DOHH2 (cell line): Measurements from ENCODE around the gene NOL3.
A peak's percentile ranks its signal among the peaks of the same experiment; 100 is the strongest.

Experiments used
- H3F3A ChIP-seq: fragments of 200-600 bp; sonication (generic), shearing (Covaris generic); 2 replicates; pipeline ENCODE4 v1.6.0; 2016; ENCODE audit warnings: antibody characterized with exemption, mild to moderate bottlenecking; ENCODE audit not compliant: control insufficient read depth, insufficient read depth
- H3K27ac ChIP-seq: fragments of 200-600 bp; sonication (generic); 2 replicates; pipeline ENCODE4 v1.5.1; 2014; ENCODE audit warnings: low read depth, mild to moderate bottlenecking, low read length, moderate library complexity
- H3K27me3 ChIP-seq: fragments of 200-600 bp; sonication (generic); 2 replicates; pipeline ENCODE4 v1.6.1; 2014; ENCODE audit warnings: mild to moderate bottlenecking, low read length, mixed read lengths; ENCODE audit not compliant: control insufficient read depth
- H3K36me3 ChIP-seq: fragments of 200-600 bp; sonication (generic); 2 replicates; pipeline ENCODE4 v1.6.1; 2014; ENCODE audit warnings: mild to moderate bottlenecking, low read length, moderate library complexity, mixed read lengths; ENCODE audit not compliant: control insufficient read depth
- H3K4me1 ChIP-seq: fragments of 200-600 bp; sonication (generic); 2 replicates; pipeline ENCODE4 v1.6.1; 2014; ENCODE audit warnings: mild to moderate bottlenecking, low read length, mixed read lengths; ENCODE audit not compliant: control insufficient read depth
- H3K4me2 ChIP-seq: fragments of 200-600 bp; sonication (generic); 2 replicates; pipeline ENCODE4 v1.6.0; 2014; ENCODE audit warnings: mild to moderate bottlenecking, low read length, moderate library complexity
- H3K4me3 ChIP-seq: fragments of 200-600 bp; sonication (generic); 2 replicates; pipeline ENCODE4 v1.5.1; 2014; ENCODE audit warnings: mild to moderate bottlenecking, low read length, mixed read lengths
- H3K79me2 ChIP-seq: fragments of 200-600 bp; sonication (generic); 2 replicates; pipeline ENCODE4 v1.6.1; 2014; ENCODE audit warnings: mild to moderate bottlenecking, low read length, mixed read lengths; ENCODE audit not compliant: control insufficient read depth
- H3K9me2 ChIP-seq: fragments of 200-600 bp; sonication (generic); replicated peaks from 2 replicates; pipeline ENCODE4 v1.6.1; 2014; ENCODE audit warnings: mild to moderate bottlenecking, low read length, mixed read lengths; ENCODE audit not compliant: control insufficient read depth
- H3K9me3 ChIP-seq: fragments of 200-600 bp; sonication (generic); 2 replicates; pipeline ENCODE4 v1.6.1; 2014; ENCODE audit warnings: antibody characterized with exemption, low read length, mixed read lengths; ENCODE audit not compliant: control insufficient read depth, insufficient read depth
- H4K20me1 ChIP-seq: fragments of 200-600 bp; sonication (generic); 2 replicates; pipeline ENCODE4 v1.6.0; 2014; ENCODE audit warnings: low read depth, mild to moderate bottlenecking, antibody characterized with exemption, low read length, moderate library complexity; ENCODE audit not compliant: control insufficient read depth, insufficient read depth
- CTCF ChIP-seq: fragments of 200-600 bp; sonication (generic); IDR thresholded peaks from one replicate; pipeline ENCODE4 v1.5.1; 2014; ENCODE audit warnings: antibody characterized with exemption, mild to moderate bottlenecking, low read depth, low read length; ENCODE audit not compliant: poor library complexity, severe bottlenecking
- EZH2phosphoT487 ChIP-seq: fragments of 200-600 bp; sonication (generic); IDR thresholded peaks from 2 replicates; pipeline ENCODE4 v1.6.1; 2017; ENCODE audit warnings: borderline replicate concordance, mild to moderate bottlenecking, antibody characterized with exemption, low read length, moderate library complexity, mixed read lengths

Gene NOL3

GRCh38 chr16:67199011-67199807, 28.9 kb downstream of the NOL3 start, which contains the start of gene ELMO3:
ELMO3 (plus strand) TSS chr16:67199131; CDS start chr16:67199327, 196 bp downstream.
- Histone ChIP-seq H3K27ac (no peak within 1 kb of the TSS), H3K4me1 (no peaks in the 10 kb centered on the region)

GRCh38 chr16:67199808-67200198, 29.5 kb downstream of the NOL3 start:
- Histone ChIP-seq H4K20me1 (peaks cover 3% of the 10 kb centered on the region; the same call in 1 of the 2 replicates), H3K79me2 (peaks cover 6% of the 10 kb centered on the region), H3K4me2 (no peak overlapping the region), H3K9me3 (no peaks in the 10 kb centered on the region), H3K27ac (no peak overlapping the region), H3K9me2 (no peaks in the 10 kb centered on the region), H3F3A (no peaks in the 10 kb centered on the region; the same call in 1 of the 2 replicates), H3K4me1 (no peaks in the 10 kb centered on the region), H3K36me3 (peaks cover 85% of the 10 kb centered on the region), H3K4me3 (no peak overlapping the region), H3K27me3 (no peaks in the 10 kb centered on the region)
- peak; percentile 9 for TF ChIP-seq CTCF
- TF ChIP-seq EZH2phosphoT487, result no peak

More at GRCh38 chr16:67199011-67199807, 28.9 kb downstream of the NOL3 start, which contains the start of gene ELMO3:
- Histone ChIP-seq H3K9me2 (no peaks in the 10 kb centered on the region), H3F3A (no peaks in the 10 kb centered on the region; the same call in 1 of the 2 replicates), H3K27me3 (no peaks in the 10 kb centered on the region), H3K4me3 (no peak within 1 kb of the TSS), H3K9me3 (no peaks in the 10 kb centered on the region), H3K36me3 (peaks cover 89% of the 10 kb centered on the region), H3K4me2 (no peak within 1 kb of the TSS), H3K79me2 (peaks cover 12% of the 10 kb centered on the region), H4K20me1 (peaks cover 3% of the 10 kb centered on the region; the same call in 1 of the 2 replicates)
- no peak for TF ChIP-seq EZH2phosphoT487
- TF ChIP-seq CTCF, result no peak

GRCh38 chr16:67200491-67200890, 30.2 kb downstream of the NOL3 start:
- Histone ChIP-seq H3K27ac (no peak overlapping the region), H3K9me3 (no peaks in the 10 kb centered on the region), H4K20me1 (peaks cover 3% of the 10 kb centered on the region; the same call in 1 of the 2 replicates), H3K79me2 (peaks cover 4% of the 10 kb centered on the region; the same call in 1 of the 2 replicates), H3K27me3 (no peaks in the 10 kb centered on the region), H3K9me2 (no peaks in the 10 kb centered on the region), H3F3A (no peaks in the 10 kb centered on the region; the same call in 1 of the 2 replicates), H3K4me2 (no peak overlapping the region), H3K4me3 (no peak overlapping the region), H3K4me1 (no peaks in the 10 kb centered on the region), H3K36me3 (peaks cover 78% of the 10 kb centered on the region)
- TF ChIP-seq EZH2phosphoT487 (no peak), CTCF (no peak)
